SU-DHL-6 (cell line): ENCODE measurements around the gene CADPS.

ENCODE experiments used
- H2AFZ ChIP-seq: fragments of 200-600 bp; sonication (generic); 2 replicates; pipeline ENCODE4 v1.6.1; 2014; ENCODE audit warnings: low read depth, mild to moderate bottlenecking, moderate library complexity, mixed read lengths, antibody characterized with exemption, low read length; ENCODE audit not compliant: severe bottlenecking
- H3F3A ChIP-seq: fragments of 200-600 bp; shearing (Covaris generic); 2 replicates; pipeline ENCODE4 v1.6.0; 2016; ENCODE audit warnings: antibody characterized with exemption, mild to moderate bottlenecking; ENCODE audit not compliant: insufficient read depth
- H3K27ac ChIP-seq: fragments of 200-600 bp; sonication (generic); 2 replicates; pipeline ENCODE4 v1.5.1; 2016; ENCODE audit warnings: low read depth, mild to moderate bottlenecking, low read length, moderate library complexity, mixed read lengths
- H3K27me3 ChIP-seq: fragments of 200-600 bp; sonication (generic), shearing (Covaris generic); 2 replicates; pipeline ENCODE4 v1.6.0; 2014; ENCODE audit warnings: mild to moderate bottlenecking, low read length
- H3K36me3 ChIP-seq: fragments of 200-600 bp; sonication (generic); 2 replicates; pipeline ENCODE4 v1.6.1; 2014; ENCODE audit warnings: mild to moderate bottlenecking, low read length, mixed read lengths
- H3K4me2 ChIP-seq: fragments of 300-600, 200-600 bp; shearing (Covaris generic), sonication (generic); 2 replicates; pipeline ENCODE4 v1.6.0; 2014; ENCODE audit warnings: low read length, low read depth, mild to moderate bottlenecking; ENCODE audit not compliant: poor library complexity, severe bottlenecking
- H3K4me3 ChIP-seq: fragments of 200-600 bp; sonication (generic); 2 replicates; pipeline ENCODE4 v1.5.1; 2014; ENCODE audit warnings: antibody characterized with exemption, low read length, mild to moderate bottlenecking, mixed read lengths; ENCODE audit not compliant: insufficient read depth, poor library complexity, severe bottlenecking
- H3K79me2 ChIP-seq: fragments of 200-600 bp; sonication (generic); 2 replicates; pipeline ENCODE4 v1.6.1; 2014; ENCODE audit warnings: mild to moderate bottlenecking, low read length, moderate library complexity; ENCODE audit not compliant: insufficient read depth
- H3K9ac ChIP-seq: fragments of 200-600 bp; sonication (generic); 2 replicates; pipeline ENCODE4 v1.7.0; 2014; ENCODE audit warnings: mild to moderate bottlenecking, low read length
- H3K9me2 ChIP-seq: fragments of 200-600 bp; sonication (generic); replicated peaks from 2 replicates; pipeline ENCODE4 v1.6.1; 2014; ENCODE audit warnings: low read length; ENCODE audit not compliant: insufficient read depth
- H3K9me3 ChIP-seq: fragments of 200-600 bp; sonication (generic); 2 replicates; pipeline ENCODE4 v1.6.1; 2014; ENCODE audit warnings: low read length, mixed read lengths; ENCODE audit not compliant: insufficient read depth
- H4K20me1 ChIP-seq: fragments of 200-600 bp; sonication (generic); 2 replicates; pipeline ENCODE4 v1.6.1; 2014; ENCODE audit warnings: low read depth, mild to moderate bottlenecking, antibody characterized with exemption, low read length, moderate library complexity, mixed read lengths
- EZH2phosphoT487 ChIP-seq: fragments of 200-600 bp; sonication (generic), shearing (Covaris generic); conservative IDR thresholded peaks from 2 replicates; pipeline ENCODE4 v1.6.1; 2018; ENCODE audit warnings: mild to moderate bottlenecking, antibody characterized with exemption, low read length, moderate library complexity, mixed read lengths
- TF ChIP-seq, protein P1 (sequence below): fragments of 200-600 bp; sonication (generic); IDR thresholded peaks from one replicate; pipeline ENCODE4 v1.5.1; 2017; ENCODE audit warnings: antibody characterized with exemption, mild to moderate bottlenecking, low read length, moderate library complexity; ENCODE audit not compliant: insufficient read depth, poor library complexity, severe bottlenecking

CADPS gene

DNA sequence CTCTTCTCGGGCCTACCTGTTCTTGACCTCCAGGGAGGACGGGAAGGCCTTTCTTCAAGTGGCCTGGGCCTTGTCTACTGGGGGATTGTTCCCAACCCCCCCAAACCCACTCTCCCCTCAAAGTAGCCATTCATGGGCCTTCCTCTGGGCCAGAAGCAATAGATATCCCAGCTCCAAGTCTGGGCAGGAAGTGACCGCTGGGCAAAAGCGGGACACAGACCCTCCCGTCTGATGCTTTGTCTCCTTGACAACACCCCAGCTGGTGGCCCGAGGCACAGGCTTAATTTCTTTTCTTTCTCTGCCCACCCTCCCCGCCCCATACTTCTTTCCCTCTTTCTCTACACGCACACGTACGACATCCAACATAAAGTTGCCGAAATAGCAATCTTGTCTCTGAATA lies 460.4 kb downstream of the CADPS start:
- Histone ChIP-seq H3K9me2 (no peaks in the 10 kb centered on the region), H3K4me2 (no peak overlapping the region), H3K9me3 (no peaks in the 10 kb centered on the region), H3K4me3 (no peak overlapping the region), H3K27me3 (no peaks in the 10 kb centered on the region), H3F3A (no peaks in the 10 kb centered on the region), H3K36me3 (no peaks in the 10 kb centered on the region), H4K20me1 (no peaks in the 10 kb centered on the region), H3K9ac (no peak overlapping the region), H3K79me2 (no peaks in the 10 kb centered on the region), H3K27ac (no peak overlapping the region), H2AFZ (no peak overlapping the region)
- TF ChIP-seq, protein P1, sequence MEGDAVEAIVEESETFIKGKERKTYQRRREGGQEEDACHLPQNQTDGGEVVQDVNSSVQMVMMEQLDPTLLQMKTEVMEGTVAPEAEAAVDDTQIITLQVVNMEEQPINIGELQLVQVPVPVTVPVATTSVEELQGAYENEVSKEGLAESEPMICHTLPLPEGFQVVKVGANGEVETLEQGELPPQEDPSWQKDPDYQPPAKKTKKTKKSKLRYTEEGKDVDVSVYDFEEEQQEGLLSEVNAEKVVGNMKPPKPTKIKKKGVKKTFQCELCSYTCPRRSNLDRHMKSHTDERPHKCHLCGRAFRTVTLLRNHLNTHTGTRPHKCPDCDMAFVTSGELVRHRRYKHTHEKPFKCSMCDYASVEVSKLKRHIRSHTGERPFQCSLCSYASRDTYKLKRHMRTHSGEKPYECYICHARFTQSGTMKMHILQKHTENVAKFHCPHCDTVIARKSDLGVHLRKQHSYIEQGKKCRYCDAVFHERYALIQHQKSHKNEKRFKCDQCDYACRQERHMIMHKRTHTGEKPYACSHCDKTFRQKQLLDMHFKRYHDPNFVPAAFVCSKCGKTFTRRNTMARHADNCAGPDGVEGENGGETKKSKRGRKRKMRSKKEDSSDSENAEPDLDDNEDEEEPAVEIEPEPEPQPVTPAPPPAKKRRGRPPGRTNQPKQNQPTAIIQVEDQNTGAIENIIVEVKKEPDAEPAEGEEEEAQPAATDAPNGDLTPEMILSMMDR, result no peak
- no peak for TF ChIP-seq EZH2phosphoT487

DNA sequence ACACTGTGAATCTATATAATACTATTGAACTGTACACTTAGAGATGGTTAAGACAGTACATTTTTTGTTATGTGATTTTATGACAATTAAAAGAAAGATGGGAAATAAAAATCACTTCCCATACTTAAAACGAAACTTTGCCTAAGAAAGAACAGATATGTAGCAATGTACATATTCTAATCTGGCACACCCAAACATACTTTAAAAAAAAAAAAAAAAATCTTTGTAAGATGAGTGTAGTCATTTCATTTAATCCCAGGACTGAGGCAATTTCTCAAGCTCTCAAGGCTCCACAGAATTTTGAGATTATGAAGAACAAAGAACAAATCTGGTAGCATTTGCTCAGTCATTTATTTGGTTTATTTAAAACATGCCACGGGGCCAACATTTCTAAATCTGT lies 461.5 kb downstream of the CADPS start:
- H3K4me2 ChIP-seq, result no peak overlapping the region
- no peaks in the 10 kb centered on the region for H3K36me3 ChIP-seq
- H3K9me2 ChIP-seq, result no peaks in the 10 kb centered on the region
- TF ChIP-seq, protein P1, result no peak
- TF ChIP-seq EZH2phosphoT487, result no peak
- H3K79me2 ChIP-seq, result no peaks in the 10 kb centered on the region
- H3F3A ChIP-seq, result no peaks in the 10 kb centered on the region
- H3K9ac ChIP-seq, result no peak overlapping the region
- no peaks in the 10 kb centered on the region for H3K9me3 ChIP-seq
- H3K4me3 ChIP-seq, result no peak overlapping the region
- no peaks in the 10 kb centered on the region for H4K20me1 ChIP-seq
- H3K27me3 ChIP-seq, result no peaks in the 10 kb centered on the region
- H2AFZ ChIP-seq, result no peak overlapping the region
- H3K27ac ChIP-seq, result no peak overlapping the region

DNA sequence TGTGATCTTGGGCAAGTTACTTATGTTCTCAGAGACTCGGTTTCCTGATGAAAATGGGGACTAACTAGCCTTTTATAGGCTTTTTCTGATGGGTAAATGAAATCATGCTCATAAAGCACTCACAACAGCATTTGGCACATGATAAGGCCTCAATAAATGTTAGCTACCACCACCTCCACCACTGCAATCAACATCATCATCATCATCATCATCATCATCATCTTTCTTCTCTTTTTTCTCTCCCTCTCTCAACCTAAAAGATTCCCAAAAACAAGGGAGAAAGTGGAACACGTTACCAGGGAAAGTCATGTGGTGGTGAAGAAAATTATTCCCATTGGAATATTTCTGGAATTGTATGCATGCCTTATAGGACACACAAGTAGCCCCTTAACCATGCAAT lies 468.3 kb downstream of the CADPS start:
- no peak overlapping the region for H3K27ac ChIP-seq
- H4K20me1 ChIP-seq, result no peaks in the 10 kb centered on the region

More for the DNA sequence above, 468.3 kb downstream of the CADPS start:
- Histone ChIP-seq H3K9me3 (no peaks in the 10 kb centered on the region), H3K4me2 (no peak overlapping the region), H3K9me2 (no peaks in the 10 kb centered on the region), H3K9ac (no peak overlapping the region), H3K36me3 (no peaks in the 10 kb centered on the region), H3F3A (no peaks in the 10 kb centered on the region), H3K27me3 (no peaks in the 10 kb centered on the region), H2AFZ (no peak overlapping the region), H3K4me3 (no peak overlapping the region), H3K79me2 (no peaks in the 10 kb centered on the region)
- TF ChIP-seq, protein P1, result no peak
- TF ChIP-seq EZH2phosphoT487, result no peak
